Endodermal cell (in vitro differentiated cells): ENCODE results near the gene GPRIN2. TPM values are rescaled to one million over a fixed set of nuclear protein-coding genes. Genes with fewer than 3 reads are reported as not detected.

Source experiments
- DNase-seq: peaks from one replicate; pipeline ENCODE4 v3.0.0-alpha.2; 2017
- H3K27ac ChIP-seq: 2 replicates; pipeline ENCODE4 v1.5.1; 2013; ENCODE audit warnings: mild to moderate bottlenecking, low read depth, low read length, moderate library complexity
- H3K27me3 ChIP-seq: 2 replicates; pipeline ENCODE4 v1.6.1; 2013; ENCODE audit warnings: mild to moderate bottlenecking, low read length, moderate library complexity; ENCODE audit not compliant: insufficient read depth, control insufficient read depth, poor library complexity, severe bottlenecking
- H3K36me3 ChIP-seq: 2 replicates; pipeline ENCODE4 v1.7.0; 2013; ENCODE audit warnings: mild to moderate bottlenecking, low read length, moderate library complexity; ENCODE audit not compliant: control insufficient read depth, insufficient read depth
- H3K4me1 ChIP-seq: one replicate; pipeline ENCODE4 v1.7.0; 2013; ENCODE audit warnings: low read length; ENCODE audit not compliant: control insufficient read depth, insufficient read depth
- H3K4me3 ChIP-seq: 2 replicates; pipeline ENCODE4 v1.5.1; 2013; ENCODE audit warnings: mild to moderate bottlenecking, low read length, moderate library complexity
- H3K9ac ChIP-seq: 2 replicates; pipeline ENCODE4 v1.6.1; 2013; ENCODE audit warnings: mild to moderate bottlenecking, low read length, moderate library complexity; ENCODE audit not compliant: poor library complexity, severe bottlenecking; ENCODE audit errors: extremely low read depth
- H3K9me3 ChIP-seq: 2 replicates; pipeline ENCODE4 v1.6.1; 2013; ENCODE audit warnings: mild to moderate bottlenecking, low read length, moderate library complexity; ENCODE audit not compliant: control insufficient read depth
- H3K27ac Mint-ChIP-seq: 2 replicates; pipeline ENCODE4 v1.8.0; 2020; ENCODE audit warnings: mixed read lengths
- H3K27me3 Mint-ChIP-seq: 2 replicates; pipeline ENCODE4 v1.8.0; 2021; ENCODE audit warnings: mild to moderate bottlenecking, mixed read lengths; ENCODE audit not compliant: insufficient read depth
- H3K36me3 Mint-ChIP-seq: 2 replicates; pipeline ENCODE4 v1.8.0; 2020; ENCODE audit warnings: low read depth, mixed read lengths
- H3K4me1 Mint-ChIP-seq: 2 replicates; pipeline ENCODE4 v1.8.0; 2020; ENCODE audit warnings: mixed read lengths
- H3K4me3 Mint-ChIP-seq: 2 replicates; pipeline ENCODE4 v1.8.0; 2020; ENCODE audit warnings: mild to moderate bottlenecking, moderate library complexity, mixed read lengths
- H3K9me3 Mint-ChIP-seq: 2 replicates; pipeline ENCODE4 v1.8.0; 2020; ENCODE audit warnings: mild to moderate bottlenecking, mixed read lengths
- WGBS, 2 experiments: methylation state at CpG; one replicate each; pipeline versions ENCODE4 v1.1.5 to v1.1.7; 2013; ENCODE audit warnings: missing lambda C conversion rate in 2 of 2, mixed read lengths in 1 of 2; ENCODE audit not compliant: insufficient coverage in 1 of 2, insufficient read length in 1 of 2; 5-methylcytosine and 5-hydroxymethylcytosine counted together
- total RNA-seq, 2 donors: library from RNA; stranded (reverse); fragmentation: NEBNext Ultra II Directional in 1 of 2; extraction: Animal tissue kit (Norgen Biotek cat#: 25700) in 1 of 2; gene quantifications; 2 replicates in 1 of 2; 3 replicates in 1 of 2; pipeline ENCODE4 v1.2.1, GENCODE V29; 2021
- TF ChIP-seq, protein P1 (sequence below): fragments of 200-600 bp; sonication (generic); conservative IDR thresholded peaks from 2 replicates; pipeline ENCODE4 v1.5.0; 2021; ENCODE audit warnings: antibody characterized with exemption, mild to moderate bottlenecking

Gene GPRIN2
- total RNA-seq, 2 donors from 2014 or later = 16.1 to 25.2 TPM

GRCh38 chr10:46544989-46545791 lies 11.3 kb downstream of the GPRIN2 start:
- Histone ChIP-seq H3K9ac (no peak overlapping the region), H3K4me3 (no peak overlapping the region), H3K27me3 (no peaks in the 10 kb centered on the region), H3K4me1 (peaks cover 5% of the 10 kb centered on the region), H3K9me3 (no peaks in the 10 kb centered on the region), H3K27ac (no peak overlapping the region), H3K36me3 (no peaks in the 10 kb centered on the region)
- peaks cover 9% of the 10 kb centered on the region for H3K4me1 Mint-ChIP-seq
- H3K27me3 Mint-ChIP-seq = peaks cover 11% of the 10 kb centered on the region
- DNase-seq = peak; percentile 76
- H3K27ac Mint-ChIP-seq = no peak overlapping the region
- TF ChIP-seq, protein P1, sequence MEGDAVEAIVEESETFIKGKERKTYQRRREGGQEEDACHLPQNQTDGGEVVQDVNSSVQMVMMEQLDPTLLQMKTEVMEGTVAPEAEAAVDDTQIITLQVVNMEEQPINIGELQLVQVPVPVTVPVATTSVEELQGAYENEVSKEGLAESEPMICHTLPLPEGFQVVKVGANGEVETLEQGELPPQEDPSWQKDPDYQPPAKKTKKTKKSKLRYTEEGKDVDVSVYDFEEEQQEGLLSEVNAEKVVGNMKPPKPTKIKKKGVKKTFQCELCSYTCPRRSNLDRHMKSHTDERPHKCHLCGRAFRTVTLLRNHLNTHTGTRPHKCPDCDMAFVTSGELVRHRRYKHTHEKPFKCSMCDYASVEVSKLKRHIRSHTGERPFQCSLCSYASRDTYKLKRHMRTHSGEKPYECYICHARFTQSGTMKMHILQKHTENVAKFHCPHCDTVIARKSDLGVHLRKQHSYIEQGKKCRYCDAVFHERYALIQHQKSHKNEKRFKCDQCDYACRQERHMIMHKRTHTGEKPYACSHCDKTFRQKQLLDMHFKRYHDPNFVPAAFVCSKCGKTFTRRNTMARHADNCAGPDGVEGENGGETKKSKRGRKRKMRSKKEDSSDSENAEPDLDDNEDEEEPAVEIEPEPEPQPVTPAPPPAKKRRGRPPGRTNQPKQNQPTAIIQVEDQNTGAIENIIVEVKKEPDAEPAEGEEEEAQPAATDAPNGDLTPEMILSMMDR = peak; percentile 81
- peaks cover 2% of the 10 kb centered on the region for H3K36me3 Mint-ChIP-seq
- 74 to 78% methylated on average over 3 of the region's 3 CpGs for WGBS, 2 experiments
- H3K4me3 Mint-ChIP-seq = no peak overlapping the region
- no peaks in the 10 kb centered on the region for H3K9me3 Mint-ChIP-seq

DNA sequence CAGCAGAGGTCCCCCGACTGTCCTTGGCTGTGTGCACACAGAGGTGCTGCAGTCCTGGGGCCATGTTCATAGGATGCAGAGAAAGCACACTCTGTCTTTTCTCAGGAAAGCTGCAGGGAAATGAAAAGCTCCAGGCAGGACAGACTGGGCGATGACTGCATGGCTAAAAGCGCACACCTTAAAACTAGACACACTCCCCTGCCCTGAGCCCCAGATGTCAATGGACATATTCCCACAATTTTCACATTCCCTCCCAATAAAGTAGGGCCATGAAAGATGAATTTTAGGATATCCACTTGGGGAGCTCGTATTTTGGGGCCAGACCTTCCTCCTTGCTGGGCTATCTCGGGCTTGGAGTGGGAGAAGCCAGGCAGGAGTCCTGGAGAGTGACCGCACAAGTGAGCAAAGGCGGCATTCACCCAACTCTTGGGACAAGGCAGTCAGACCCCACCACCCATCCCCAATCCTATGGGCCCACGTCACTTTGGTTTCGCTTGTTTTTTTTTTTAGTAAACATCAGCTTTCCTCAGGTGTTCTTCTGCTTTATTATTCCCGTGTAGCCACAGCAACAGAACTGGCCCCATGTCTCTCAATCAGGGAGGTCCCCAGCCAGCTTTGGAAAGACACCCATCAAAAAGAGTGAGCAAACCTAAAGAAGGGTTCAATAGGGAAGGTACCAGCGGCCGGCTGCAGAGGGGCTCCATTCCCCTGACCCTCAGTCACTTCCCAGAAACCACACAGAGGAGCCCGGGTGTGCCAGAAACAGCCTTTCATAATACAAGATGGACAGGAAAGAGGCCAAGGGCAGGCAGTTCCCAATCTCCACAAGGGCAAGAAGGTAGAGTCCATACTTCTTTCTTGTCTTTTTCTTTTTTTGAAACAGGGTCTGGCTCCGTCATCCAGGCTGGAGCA lies 12.7 kb downstream of the GPRIN2 start:
- Mint-ChIP-seq H3K4me3 (no peak overlapping the region), H3K9me3 (no peaks in the 10 kb centered on the region), H3K27ac (no peak overlapping the region), H3K36me3 (peaks cover under 1% of the 10 kb centered on the region), H3K27me3 (peaks cover 17% of the 10 kb centered on the region), H3K4me1 (peaks cover 9% of the 10 kb centered on the region)
- WGBS, 2 experiments = 92 to 93% methylated on average over 11 to 14 of the region's 14 CpGs
- H3K9me3 ChIP-seq = no peaks in the 10 kb centered on the region
- TF ChIP-seq, protein P1 = no peak
- H3K4me1 ChIP-seq = peaks cover 5% of the 10 kb centered on the region
- H3K36me3 ChIP-seq = no peaks in the 10 kb centered on the region
- H3K4me3 ChIP-seq = no peak overlapping the region
- no peak overlapping the region for H3K27ac ChIP-seq
- no peaks in the 10 kb centered on the region for H3K27me3 ChIP-seq
- H3K9ac ChIP-seq = no peak overlapping the region
- peak; percentile 50 for DNase-seq

- H3K27ac ChIP-seq = no peak overlapping the region
- H3K9me3 ChIP-seq = no peaks in the 10 kb centered on the region
- H3K9me3 Mint-ChIP-seq = no peaks in the 10 kb centered on the region
- H3K27ac Mint-ChIP-seq = peak overlapping the region; percentile 23
- DNase-seq = peak; percentile 50
- TF ChIP-seq, protein P1 = no peak
- H3K9ac ChIP-seq = no peak overlapping the region
- 87 to 90% methylated on average over 6 to 7 of the region's 7 CpGs for WGBS, 2 experiments
- peak overlapping the region; percentile 54 for H3K4me3 Mint-ChIP-seq
- H3K27me3 ChIP-seq = no peaks in the 10 kb centered on the region
- H3K27me3 Mint-ChIP-seq = peaks cover 20% of the 10 kb centered on the region
- H3K36me3 Mint-ChIP-seq = no peaks in the 10 kb centered on the region
- H3K4me1 Mint-ChIP-seq = peaks cover 9% of the 10 kb centered on the region
- peaks cover 5% of the 10 kb centered on the region for H3K4me1 ChIP-seq
- H3K4me3 ChIP-seq = no peak overlapping the region
- H3K36me3 ChIP-seq = no peaks in the 10 kb centered on the region
These were observed 13.6 kb downstream of the GPRIN2 start for GRCh38 chr10:46542567-46543465.
